ENCODE data around the gene LYPD8.

DNA sequence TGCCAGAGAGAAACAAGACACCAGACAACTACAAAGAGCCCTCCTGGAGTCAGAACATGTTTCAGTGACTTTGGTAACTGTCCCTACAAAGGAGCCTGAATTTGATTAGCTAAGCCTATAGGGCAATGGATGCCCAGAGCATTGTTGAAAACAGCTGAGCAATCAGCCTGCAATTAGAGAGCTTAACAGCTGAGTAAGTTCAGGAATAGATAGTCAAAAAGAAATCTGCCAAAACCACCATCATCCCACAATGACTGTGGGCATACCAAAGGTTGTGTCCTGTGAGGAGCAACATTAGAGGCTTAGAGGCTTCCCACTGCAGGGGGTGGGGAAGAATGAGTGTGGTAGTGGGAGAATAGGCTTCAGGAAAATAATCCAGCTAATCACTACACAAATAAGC lies 38.0 kb upstream of the LYPD8 start:
- TF ChIP-seq, protein P1, sequence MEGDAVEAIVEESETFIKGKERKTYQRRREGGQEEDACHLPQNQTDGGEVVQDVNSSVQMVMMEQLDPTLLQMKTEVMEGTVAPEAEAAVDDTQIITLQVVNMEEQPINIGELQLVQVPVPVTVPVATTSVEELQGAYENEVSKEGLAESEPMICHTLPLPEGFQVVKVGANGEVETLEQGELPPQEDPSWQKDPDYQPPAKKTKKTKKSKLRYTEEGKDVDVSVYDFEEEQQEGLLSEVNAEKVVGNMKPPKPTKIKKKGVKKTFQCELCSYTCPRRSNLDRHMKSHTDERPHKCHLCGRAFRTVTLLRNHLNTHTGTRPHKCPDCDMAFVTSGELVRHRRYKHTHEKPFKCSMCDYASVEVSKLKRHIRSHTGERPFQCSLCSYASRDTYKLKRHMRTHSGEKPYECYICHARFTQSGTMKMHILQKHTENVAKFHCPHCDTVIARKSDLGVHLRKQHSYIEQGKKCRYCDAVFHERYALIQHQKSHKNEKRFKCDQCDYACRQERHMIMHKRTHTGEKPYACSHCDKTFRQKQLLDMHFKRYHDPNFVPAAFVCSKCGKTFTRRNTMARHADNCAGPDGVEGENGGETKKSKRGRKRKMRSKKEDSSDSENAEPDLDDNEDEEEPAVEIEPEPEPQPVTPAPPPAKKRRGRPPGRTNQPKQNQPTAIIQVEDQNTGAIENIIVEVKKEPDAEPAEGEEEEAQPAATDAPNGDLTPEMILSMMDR (IDR thresholded peaks at IDR 0.05) = no peak
- no peak for TF ChIP-seq POLR2A (IDR thresholded peaks at IDR 0.05)
